HepG2 (cell line): ENCODE results near the gene MON1A. TPM values are rescaled to one million over a fixed set of nuclear protein-coding genes. Genes with fewer than 3 reads are reported as not detected.

ENCODE experiments used
- DMTF1 ChIP-seq: sonication (generic); formaldehyde crosslinking; IDR thresholded peaks from 2 replicates; pipeline ENCODE4 v1.4.0; 2020; ENCODE audit warnings: mild to moderate bottlenecking, missing genetic modification reagents
- FOXO1 ChIP-seq: sonication (generic); formaldehyde crosslinking; IDR thresholded peaks from 2 replicates; pipeline ENCODE4 v1.4.0; 2020; ENCODE audit warnings: missing genetic modification reagents
- HNRNPK ChIP-seq: fragments of 200-400 bp; formaldehyde crosslinking; IDR thresholded peaks from 2 replicates; pipeline ENCODE4 v1.6.1; 2018; ENCODE audit warnings: low read length, low read depth, moderate library complexity, mild to moderate bottlenecking; ENCODE audit not compliant: poor library complexity, severe bottlenecking
- MBNL3 ChIP-seq: fragments of 250-450 bp; sonication (Bioruptor Pico); conservative IDR thresholded peaks from 2 replicates; pipeline ENCODE4 v1.8.0; 2022; ENCODE audit warnings: mild to moderate bottlenecking, inconsistent platforms
- MTA3 ChIP-seq: sonication (generic); formaldehyde crosslinking; IDR thresholded peaks from 2 replicates; pipeline ENCODE4 v1.4.0; 2020; ENCODE audit warnings: missing genetic modification reagents
- NFKBIZ ChIP-seq: IDR thresholded peaks from 2 replicates; pipeline ENCODE4 v1.6.1; 2018; ENCODE audit warnings: missing genetic modification reagents, missing compliant biosample characterization
- POGK ChIP-seq: sonication (generic); formaldehyde crosslinking; conservative IDR thresholded peaks from 2 replicates; pipeline ENCODE4 v1.8.0; 2022; ENCODE audit warnings: mild to moderate bottlenecking, moderate library complexity, missing genetic modification reagents
- RAD51 ChIP-seq: fragments of 450-650 bp; IDR thresholded peaks from 2 replicates; pipeline ENCODE4 v1.6.1; 2016; ENCODE audit warnings: borderline replicate concordance
- RBAK ChIP-seq: sonication (generic); formaldehyde crosslinking; IDR thresholded peaks from 2 replicates; pipeline ENCODE4 v1.5.1; 2020; ENCODE audit warnings: mild to moderate bottlenecking, missing genetic modification reagents
- RXRB ChIP-seq: IDR thresholded peaks from 2 replicates; pipeline ENCODE4 v1.6.1; 2016; ENCODE audit warnings: borderline replicate concordance, missing genetic modification reagents, missing compliant biosample characterization
- TSC22D2 ChIP-seq: sonication (generic); formaldehyde crosslinking; IDR thresholded peaks from 2 replicates; pipeline ENCODE4 v1.5.1; 2020; ENCODE audit warnings: missing genetic modification reagents, mild to moderate bottlenecking, borderline replicate concordance
- ZNF672 ChIP-seq: sonication (generic); formaldehyde crosslinking; IDR thresholded peaks from 2 replicates; pipeline ENCODE4 v1.8.1; 2022; ENCODE audit warnings: missing genetic modification reagents
- ZNF691 ChIP-seq: sonication (generic); formaldehyde crosslinking; IDR thresholded peaks from 2 replicates; pipeline ENCODE4 v1.4.0; 2020; ENCODE audit warnings: missing genetic modification reagents, low read depth, mild to moderate bottlenecking, borderline replicate concordance
- ZNF772 ChIP-seq: sonication (generic); formaldehyde crosslinking; IDR thresholded peaks from 2 replicates; pipeline ENCODE4 v1.5.0; 2020; ENCODE audit warnings: mild to moderate bottlenecking, missing genetic modification reagents
- ZSCAN30 ChIP-seq: sonication (generic); formaldehyde crosslinking; IDR thresholded peaks from 2 replicates; pipeline ENCODE4 v1.5.0; 2020; ENCODE audit warnings: mild to moderate bottlenecking, missing genetic modification reagents
- polyA plus RNA-seq, 8 experiments: library from polyadenylated mRNA; depleted of rRNA in 3 of 8; stranded (reverse) in 7 of 8; unstranded in 1 of 8; fragments of >200 nt; fragmentation: Illumina TruSeq in 4 of 8; extraction: Trizol in 4 of 8; gene quantifications; 2 replicates each; pipeline versions ENCODE4 v1.2.1 to v1.2.3, GENCODE V29; 2011 to 2016; ENCODE audit warnings: low read depth in 4 of 8, missing spikeins in 1 of 8, mixed read lengths in 1 of 8; ENCODE audit not compliant: insufficient read depth in 1 of 8
- total RNA-seq, 5 experiments: library from RNA; depleted of rRNA; stranded (reverse); fragments of >200 nt; fragmentation: Illumina TruSeq; extraction: Trizol; gene quantifications; 2 replicates each; pipeline ENCODE4 v1.2.3, GENCODE V29; 2016; ENCODE audit warnings: low read depth in 1 of 5
- TF ChIP-seq, protein P1 (sequence below): sonication (generic); formaldehyde crosslinking; IDR thresholded peaks from 2 replicates; pipeline ENCODE4 v1.4.0; 2020; ENCODE audit warnings: mild to moderate bottlenecking, missing genetic modification reagents
- TF ChIP-seq, protein P2 (sequence below): sonication (generic); formaldehyde crosslinking; conservative IDR thresholded peaks from 2 replicates; pipeline ENCODE4 v1.8.0; 2022; ENCODE audit warnings: low read depth, missing genetic modification reagents
- TF ChIP-seq, protein P3 (sequence below): conservative IDR thresholded peaks from 2 replicates; pipeline ENCODE4 v1.6.1; 2018; ENCODE audit warnings: missing genetic modification reagents
- TF ChIP-seq, protein P4 (sequence below): sonication (generic); formaldehyde crosslinking; IDR thresholded peaks from 2 replicates; pipeline ENCODE4 v1.4.0; 2020; ENCODE audit warnings: low read depth, mild to moderate bottlenecking, missing genetic modification reagents

The MON1A gene
- total and polyA plus RNA-seq, 2 of the 13 experiments (the other 11 are each of a cell fraction or from before 2014, with no cell fraction given), result 4.6 to 9.0 TPM

GRCh38 chr3:49939858-49940666, 10.5 kb upstream of the MON1A start, which contains the start of gene RBM6 (continued):
- TF ChIP-seq HNRNPK (peak; percentile 44), MTA3 (CRISPR knock-in tag) (no peak), FOXO1 (peak; percentile 46; the same call in 1 of the 2 replicates), RBAK (CRISPR knock-in tag) (no peak), ZNF672 (CRISPR knock-in tag) (no peak), RXRB (CRISPR knock-in tag) (peak; percentile 34), POGK (CRISPR knock-in tag) (peak; percentile 90), ZSCAN30 (CRISPR knock-in tag) (no peak), DMTF1 (CRISPR knock-in tag) (no peak), TSC22D2 (CRISPR knock-in tag) (peak; percentile 40; the same call in 1 of the 2 replicates), MBNL3 (no peak), ZNF772 (CRISPR knock-in tag) (no peak; the same call in 1 of the 2 replicates), RAD51 (peak; percentile 57), ZNF691 (CRISPR knock-in tag) (no peak), NFKBIZ (CRISPR knock-in tag) (peak; percentile 91)
- TF ChIP-seq, protein P1, sequence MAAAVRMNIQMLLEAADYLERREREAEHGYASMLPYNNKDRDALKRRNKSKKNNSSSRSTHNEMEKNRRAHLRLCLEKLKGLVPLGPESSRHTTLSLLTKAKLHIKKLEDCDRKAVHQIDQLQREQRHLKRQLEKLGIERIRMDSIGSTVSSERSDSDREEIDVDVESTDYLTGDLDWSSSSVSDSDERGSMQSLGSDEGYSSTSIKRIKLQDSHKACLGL, result peak; percentile 95
- TF ChIP-seq, protein P2, sequence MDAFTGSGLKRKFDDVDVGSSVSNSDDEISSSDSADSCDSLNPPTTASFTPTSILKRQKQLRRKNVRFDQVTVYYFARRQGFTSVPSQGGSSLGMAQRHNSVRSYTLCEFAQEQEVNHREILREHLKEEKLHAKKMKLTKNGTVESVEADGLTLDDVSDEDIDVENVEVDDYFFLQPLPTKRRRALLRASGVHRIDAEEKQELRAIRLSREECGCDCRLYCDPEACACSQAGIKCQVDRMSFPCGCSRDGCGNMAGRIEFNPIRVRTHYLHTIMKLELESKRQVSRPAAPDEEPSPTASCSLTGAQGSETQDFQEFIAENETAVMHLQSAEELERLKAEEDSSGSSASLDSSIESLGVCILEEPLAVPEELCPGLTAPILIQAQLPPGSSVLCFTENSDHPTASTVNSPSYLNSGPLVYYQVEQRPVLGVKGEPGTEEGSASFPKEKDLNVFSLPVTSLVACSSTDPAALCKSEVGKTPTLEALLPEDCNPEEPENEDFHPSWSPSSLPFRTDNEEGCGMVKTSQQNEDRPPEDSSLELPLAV (CRISPR knock-in tag), result no peak
- TF ChIP-seq, protein P3, sequence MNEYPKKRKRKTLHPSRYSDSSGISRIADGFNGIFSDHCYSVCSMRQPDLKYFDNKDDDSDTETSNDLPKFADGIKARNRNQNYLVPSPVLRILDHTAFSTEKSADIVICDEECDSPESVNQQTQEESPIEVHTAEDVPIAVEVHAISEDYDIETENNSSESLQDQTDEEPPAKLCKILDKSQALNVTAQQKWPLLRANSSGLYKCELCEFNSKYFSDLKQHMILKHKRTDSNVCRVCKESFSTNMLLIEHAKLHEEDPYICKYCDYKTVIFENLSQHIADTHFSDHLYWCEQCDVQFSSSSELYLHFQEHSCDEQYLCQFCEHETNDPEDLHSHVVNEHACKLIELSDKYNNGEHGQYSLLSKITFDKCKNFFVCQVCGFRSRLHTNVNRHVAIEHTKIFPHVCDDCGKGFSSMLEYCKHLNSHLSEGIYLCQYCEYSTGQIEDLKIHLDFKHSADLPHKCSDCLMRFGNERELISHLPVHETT (CRISPR knock-in tag), result peak; percentile 98
- TF ChIP-seq, protein P4, sequence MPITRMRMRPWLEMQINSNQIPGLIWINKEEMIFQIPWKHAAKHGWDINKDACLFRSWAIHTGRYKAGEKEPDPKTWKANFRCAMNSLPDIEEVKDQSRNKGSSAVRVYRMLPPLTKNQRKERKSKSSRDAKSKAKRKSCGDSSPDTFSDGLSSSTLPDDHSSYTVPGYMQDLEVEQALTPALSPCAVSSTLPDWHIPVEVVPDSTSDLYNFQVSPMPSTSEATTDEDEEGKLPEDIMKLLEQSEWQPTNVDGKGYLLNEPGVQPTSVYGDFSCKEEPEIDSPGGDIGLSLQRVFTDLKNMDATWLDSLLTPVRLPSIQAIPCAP (CRISPR knock-in tag), result no peak
